T-cell (primary cell): ENCODE data around the gene OVAAL. TPM values are rescaled to one million over a fixed set of nuclear protein-coding genes. Genes with fewer than 3 reads are reported as not detected.

ENCODE experiments used
- ATAC-seq, 4 experiments: fragments of 200-7000 bp in 3 of 4; fragments of 150-1000 bp in 1 of 4; cut with Tn5 transposase; replicated peaks in 1 of 4; 1 replicate in 3 of 4; 2 replicates in 1 of 4; pipeline ENCODE4 v1.10.0; 2021; ENCODE audit warnings: moderate library complexity in 3 of 4, mild to moderate bottlenecking in 2 of 4, moderate number of reproducible peaks in 1 of 4
- CTCF ChIA-PET, 2 donors: fragments of 300-600 bp; sonication (Branson Sonifier 250); formaldehyde crosslinking; loops; one replicate each; lab custom pipeline; 2022; ENCODE audit warnings: antibody characterized with exemption in 2 of 2; lab: Charles Lee
- POLR2A ChIA-PET, 2 donors: fragments of 300-600 bp; sonication (Branson Sonifier 250); formaldehyde crosslinking; loops; one replicate each; lab custom pipeline; 2022; ENCODE audit warnings: antibody characterized with exemption in 2 of 2; lab: Charles Lee
- DNase-seq, 35 experiments: peaks; one replicate each; pipeline versions ENCODE4 v3.0.0 to v3.0.0-alpha.2; 2013 to 2023
- H3K27ac ChIP-seq: one replicate; pipeline ENCODE4 v1.5.1; 2013; ENCODE audit warnings: low read length
- H3K27me3 ChIP-seq, 2 experiments: replicated peaks in 1 of 2; 1 replicate in 1 of 2; 2 replicates in 1 of 2; pipeline versions ENCODE4 v1.6.1 to v1.7.0; 2013; ENCODE audit warnings: low read length in 1 of 2, mixed read lengths in 1 of 2; ENCODE audit not compliant: control insufficient read depth in 2 of 2, insufficient read depth in 2 of 2; ENCODE audit errors: extremely low read depth in 1 of 2
- H3K36me3 ChIP-seq, 2 donors: 1 replicate in 1 of 2; 2 replicates in 1 of 2; pipeline versions ENCODE4 v1.6.1 to v1.7.0; 2013; ENCODE audit warnings: low read length in 1 of 2; ENCODE audit not compliant: control insufficient read depth in 2 of 2, insufficient read depth in 1 of 2; ENCODE audit errors: extremely low read depth in 1 of 2
- H3K4me1 ChIP-seq, 2 experiments: 1 replicate in 1 of 2; 2 replicates in 1 of 2; pipeline versions ENCODE4 v1.6.1 to v1.7.0; 2013; ENCODE audit warnings: low read length in 2 of 2, mixed read lengths in 1 of 2; ENCODE audit not compliant: insufficient read depth in 2 of 2, control insufficient read depth in 1 of 2; ENCODE audit errors: extremely low read depth in 1 of 2
- H3K4me3 ChIP-seq, 2 donors: 1 replicate in 1 of 2; 2 replicates in 1 of 2; pipeline versions ENCODE4 v1.5.1 to v1.7.0; 2013; ENCODE audit warnings: mild to moderate bottlenecking in 2 of 2, low read length in 1 of 2, moderate library complexity in 1 of 2; ENCODE audit not compliant: control insufficient read depth in 1 of 2; ENCODE audit errors: extremely low read depth in 1 of 2
- H3K9me3 ChIP-seq: 2 replicates; pipeline ENCODE4 v1.7.0; 2013
- H3K27ac Mint-ChIP-seq, 2 donors: one replicate each; pipeline ENCODE4 v1.8.0; 2020 to 2021; ENCODE audit warnings: mild to moderate bottlenecking in 2 of 2, mixed read lengths in 2 of 2
- H3K27me3 Mint-ChIP-seq, 2 donors: one replicate each; pipeline ENCODE4 v1.8.0; 2021 to 2022; ENCODE audit warnings: mixed read lengths in 2 of 2
- H3K36me3 Mint-ChIP-seq: one replicate; pipeline ENCODE4 v1.8.0; 2021; ENCODE audit warnings: mixed read lengths
- H3K4me1 Mint-ChIP-seq, 3 donors: one replicate each; pipeline ENCODE4 v1.8.0; 2020 to 2022; ENCODE audit warnings: mixed read lengths in 3 of 3, mild to moderate bottlenecking in 1 of 3
- H3K4me3 Mint-ChIP-seq, 3 donors: one replicate each; pipeline ENCODE4 v1.8.0; 2020 to 2022; ENCODE audit warnings: mild to moderate bottlenecking in 3 of 3, mixed read lengths in 3 of 3, moderate library complexity in 3 of 3
- H3K9me3 Mint-ChIP-seq, 3 donors: one replicate each; pipeline ENCODE4 v1.8.0; 2020 to 2022; ENCODE audit warnings: mixed read lengths in 3 of 3
- WGBS: methylation state at CpG from one replicate; pipeline ENCODE4 v1.1.5; 2013; ENCODE audit warnings: missing lambda C conversion rate; ENCODE audit not compliant: insufficient coverage; 5-methylcytosine and 5-hydroxymethylcytosine counted together
- total RNA-seq, 35 experiments: library from RNA in 6 of 35; stranded (reverse) in 6 of 35; fragments of 120-200 nt in 1 of 35; gene quantifications; one replicate each; pipeline versions ENCODE4 v1.2.1 to v1.2.4 and lab custom pipeline; 2013 to 2026

The OVAAL gene
- total RNA-seq, 5 donors from 2014 or later (not counting 1 experiment from before 2014, with no cell fraction given): not detected

DNA sequence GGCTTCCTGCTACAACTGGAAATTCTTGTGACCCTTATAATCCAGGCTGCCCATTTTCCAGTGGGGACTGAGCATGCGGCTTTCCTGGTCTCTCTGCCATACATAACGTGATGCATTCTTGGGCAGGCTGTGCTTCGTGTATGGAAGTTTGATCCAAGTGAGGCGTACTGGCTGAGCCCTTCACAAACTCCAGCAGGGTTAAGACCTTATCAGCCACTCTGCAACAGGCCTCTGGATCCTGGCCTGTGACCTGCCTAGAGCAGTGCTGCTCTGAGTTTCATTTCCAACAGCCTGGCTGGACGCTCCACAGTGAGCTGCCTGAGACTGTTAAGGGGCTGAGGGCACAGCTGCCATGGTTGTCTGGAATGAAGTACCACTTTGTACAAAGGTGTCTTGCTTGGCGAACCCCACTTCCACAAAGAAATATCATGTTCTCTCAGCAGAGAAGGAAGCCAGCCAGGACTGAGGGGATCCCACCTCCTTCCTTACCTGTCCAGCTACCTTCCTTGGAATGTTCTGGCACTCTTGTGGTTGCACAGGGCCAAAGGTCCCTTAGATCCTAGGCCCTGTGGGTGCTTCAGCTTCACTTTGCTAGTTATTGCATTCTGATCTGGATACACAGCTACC lies 44.6 kb downstream of the OVAAL start:
- H3K36me3 Mint-ChIP-seq: no peaks in the 10 kb centered on the region
- ChIA-PET CTCF (no interaction called here), POLR2A (interaction anchor here in 1 of 2 donors (0.6 kb wide), 1 partner anchor 102 kb away, joined by 5 read pairs; no protein-coding TSS in a partner anchor)
- ATAC-seq (no peak), DNase-seq (no peak)
- no peak overlapping the region for H3K27ac Mint-ChIP-seq
- Histone ChIP-seq H3K36me3 (no peaks in the 10 kb centered on the region), H3K9me3 (no peaks in the 10 kb centered on the region), H3K4me3 (no peak overlapping the region), H3K4me1 (no peaks in the 10 kb centered on the region), H3K27me3 (no peaks in the 10 kb centered on the region), H3K27ac (no peak overlapping the region)
- WGBS: 90% methylated on average over 4 of the region's 6 CpGs
- H3K4me3 Mint-ChIP-seq: no peak overlapping the region
- no peaks in the 10 kb centered on the region for H3K9me3 Mint-ChIP-seq
- H3K27me3 Mint-ChIP-seq: no peaks in the 10 kb centered on the region
- no peaks in the 10 kb centered on the region for H3K4me1 Mint-ChIP-seq

DNA sequence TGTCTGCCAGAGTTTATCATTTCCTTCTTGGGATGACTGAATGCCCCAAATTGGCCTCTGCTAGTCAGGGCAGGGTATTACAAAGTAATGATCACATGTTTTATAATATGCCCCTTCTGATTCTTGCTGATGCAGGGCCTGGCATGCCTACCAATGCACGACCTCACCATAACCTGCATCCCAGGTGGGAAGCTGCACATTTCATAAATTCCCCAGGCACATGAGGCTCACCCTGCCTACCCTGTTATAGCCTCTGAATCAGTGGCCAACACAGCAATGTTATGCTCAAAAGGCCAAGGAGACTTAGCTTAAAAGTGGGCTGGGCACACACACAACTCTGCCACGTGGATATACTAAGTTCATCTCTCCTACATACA lies 45.1 kb downstream of the OVAAL start:
- no peaks in the 10 kb centered on the region for H3K36me3 Mint-ChIP-seq
- ChIA-PET POLR2A (interaction anchor here in 1 of 2 donors (0.6 kb wide), 1 partner anchor 101 kb away, joined by 5 read pairs; no protein-coding TSS in a partner anchor), CTCF (no interaction called here)
- H3K27ac ChIP-seq: no peak overlapping the region
- no peaks in the 10 kb centered on the region for H3K9me3 ChIP-seq
- H3K4me3 ChIP-seq: no peak overlapping the region
- no peaks in the 10 kb centered on the region for H3K4me1 Mint-ChIP-seq
- H3K27me3 Mint-ChIP-seq: no peaks in the 10 kb centered on the region
- H3K27me3 ChIP-seq: no peaks in the 10 kb centered on the region
- ATAC-seq (no peak), DNase-seq (no peak)
- WGBS: 38% methylated on average over 1 of the region's 2 CpGs
- H3K36me3 ChIP-seq: no peaks in the 10 kb centered on the region
- no peak overlapping the region for H3K27ac Mint-ChIP-seq
- H3K4me3 Mint-ChIP-seq: no peak overlapping the region
- H3K4me1 ChIP-seq: no peaks in the 10 kb centered on the region
- no peaks in the 10 kb centered on the region for H3K9me3 Mint-ChIP-seq

DNA sequence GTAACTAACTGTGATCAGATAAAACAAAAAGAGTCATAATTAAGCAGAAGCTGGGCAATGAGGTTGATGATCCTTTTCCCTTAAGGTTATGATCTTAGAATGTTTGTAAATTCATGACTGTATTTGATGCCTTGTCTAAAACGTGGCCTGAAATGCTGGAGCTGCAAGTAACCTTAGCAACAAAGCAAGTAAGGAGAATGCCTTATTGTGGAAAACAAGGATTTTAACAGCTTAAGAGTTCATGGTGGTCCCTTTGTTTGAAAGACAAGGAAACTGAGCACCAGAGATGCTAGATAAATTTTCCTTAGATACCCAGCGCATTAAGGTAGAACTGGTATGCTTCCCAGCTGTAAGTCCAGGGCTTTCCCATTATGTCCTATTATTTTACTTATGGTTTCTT lies 47.4 kb downstream of the OVAAL start:
- DNase-seq: no peak
- Histone ChIP-seq H3K36me3 (no peaks in the 10 kb centered on the region), H3K27me3 (no peaks in the 10 kb centered on the region), H3K27ac (no peak overlapping the region), H3K4me3 (no peak overlapping the region), H3K4me1 (no peaks in the 10 kb centered on the region), H3K9me3 (no peaks in the 10 kb centered on the region)
- H3K27me3 Mint-ChIP-seq: no peaks in the 10 kb centered on the region
- WGBS: 42% methylated on average over 1 of the region's 2 CpGs
- no peak for ATAC-seq
- H3K27ac Mint-ChIP-seq: no peak overlapping the region
- H3K4me3 Mint-ChIP-seq: no peak overlapping the region
- H3K9me3 Mint-ChIP-seq: no peaks in the 10 kb centered on the region
- no peaks in the 10 kb centered on the region for H3K36me3 Mint-ChIP-seq
- ChIA-PET POLR2A (no interaction called here), CTCF (interaction anchor here in 1 of 2 donors (0.6 kb wide), 1 partner anchor 549 kb away, joined by 3 read pairs; no protein-coding TSS in a partner anchor)
- H3K4me1 Mint-ChIP-seq: peaks cover 2 to 5% (median 2%) of the 10 kb centered on the region in 3 donors

DNA sequence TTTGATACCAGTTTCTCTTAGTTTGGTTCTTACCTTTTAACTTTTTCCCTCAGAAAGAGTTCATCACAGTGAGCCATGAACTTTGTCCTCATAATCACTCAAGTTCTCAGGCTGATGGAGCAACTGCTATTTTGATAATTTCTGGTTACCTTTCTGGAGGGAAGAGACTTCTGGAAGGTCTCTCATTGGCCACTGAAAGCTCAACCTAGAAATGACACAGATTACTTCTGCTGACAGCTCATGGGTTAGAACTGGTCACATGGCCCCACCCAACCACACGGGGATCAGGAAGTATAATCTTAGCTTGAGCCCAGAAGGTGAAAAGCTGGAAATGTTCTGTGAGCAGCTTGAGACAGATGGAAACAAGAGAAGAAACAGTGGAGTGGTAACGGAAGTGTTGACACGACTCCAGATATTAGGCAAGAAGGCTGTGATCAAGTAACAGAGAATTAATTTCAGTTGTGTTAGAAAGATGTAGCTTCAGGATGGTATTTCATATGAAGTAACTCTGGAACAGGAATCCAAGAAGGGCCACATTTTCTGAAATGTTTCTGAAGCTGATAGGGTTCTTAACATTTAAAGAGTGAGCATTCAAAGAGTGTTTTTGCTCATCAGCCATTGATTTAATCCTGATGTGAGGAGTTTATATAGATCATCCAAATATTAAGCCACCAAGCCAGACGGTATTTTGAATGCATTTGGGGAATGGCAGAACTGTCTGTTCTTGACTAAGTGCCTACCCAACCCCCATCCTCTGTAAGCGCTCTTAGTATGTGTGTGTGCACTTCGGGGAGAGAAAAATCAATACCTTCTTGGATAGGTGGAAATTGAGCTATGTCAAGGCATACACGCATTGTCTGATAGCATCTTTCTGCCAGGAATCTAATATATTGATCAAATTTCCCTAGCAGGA lies 51.1 kb downstream of the OVAAL start:
- H3K27ac Mint-ChIP-seq: no peak overlapping the region
- no peak for ATAC-seq

DNA sequence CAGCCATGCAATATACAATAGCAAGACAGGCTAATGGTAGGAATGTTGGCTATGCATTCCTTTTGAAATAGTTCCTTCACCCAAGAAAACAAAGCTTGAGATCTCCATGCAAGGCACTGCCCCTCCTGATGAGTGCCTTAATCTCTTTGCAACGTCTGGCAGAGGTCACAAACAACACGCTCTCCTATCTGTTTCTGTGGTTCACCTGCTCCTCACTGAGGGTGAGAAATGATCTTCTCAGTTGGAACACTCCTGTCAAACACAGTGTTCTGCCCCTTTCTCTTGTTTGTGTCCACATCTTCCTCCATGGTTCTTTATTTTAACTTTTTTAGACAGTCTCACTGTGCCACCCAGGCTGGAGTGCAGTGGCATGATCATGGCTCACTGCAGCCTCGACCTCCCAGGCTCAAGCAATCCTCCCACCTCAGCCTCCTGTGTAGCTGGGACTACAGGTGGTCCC lies 51.8 kb downstream of the OVAAL start:
- H3K4me3 Mint-ChIP-seq: no peak overlapping the region
- Histone ChIP-seq H3K36me3 (no peaks in the 10 kb centered on the region), H3K4me1 (peaks cover 0 to 2% of the 10 kb centered on the region in 2 experiments), H3K27ac (no peak overlapping the region), H3K9me3 (no peaks in the 10 kb centered on the region), H3K27me3 (no peaks in the 10 kb centered on the region), H3K4me3 (no peak overlapping the region)
- H3K27me3 Mint-ChIP-seq: no peaks in the 10 kb centered on the region
- H3K27ac Mint-ChIP-seq: no peak overlapping the region
- ATAC-seq: no peak
- POLR2A ChIA-PET: no interaction called here
- H3K36me3 Mint-ChIP-seq: no peaks in the 10 kb centered on the region
- CTCF ChIA-PET: interaction anchor here (0.6 kb wide), 2 partner anchors 92 to 274 kb away, joined by 3 to 7 read pairs; no protein-coding TSS in a partner anchor
- WGBS: no CpG with 5 or more reads among the region's 3 CpGs
- no peak for DNase-seq
- H3K4me1 Mint-ChIP-seq: peaks cover 6 to 11% (median 7%) of the 10 kb centered on the region in 3 donors
- no peaks in the 10 kb centered on the region for H3K9me3 Mint-ChIP-seq

More for the DNA sequence above, 51.1 kb downstream of the OVAAL start:
- H3K27ac ChIP-seq: no peak overlapping the region
- DNase-seq: no peak
- 97% methylated on average over 2 of the region's 7 CpGs for WGBS
- CTCF ChIA-PET: interaction anchor here in 1 of 2 donors (0.6 kb wide), 2 partner anchors 91 to 520 kb away, joined by 3 to 4 read pairs; no protein-coding TSS in a partner anchor
- Mint-ChIP-seq H3K4me3 (no peak overlapping the region), H3K4me1 (peaks cover 6 to 11% (median 7%) of the 10 kb centered on the region in 3 donors), H3K9me3 (no peaks in the 10 kb centered on the region), H3K27me3 (no peaks in the 10 kb centered on the region), H3K36me3 (no peaks in the 10 kb centered on the region)
- H3K9me3 ChIP-seq: no peaks in the 10 kb centered on the region
- no peaks in the 10 kb centered on the region for H3K27me3 ChIP-seq
- POLR2A ChIA-PET: no interaction called here
- H3K36me3 ChIP-seq: no peaks in the 10 kb centered on the region
- H3K4me1 ChIP-seq: peaks cover 0 to 2% of the 10 kb centered on the region in 2 experiments
- no peak overlapping the region for H3K4me3 ChIP-seq
